GM12892 (cell line): ENCODE data around the gene XYLT1.

Experiments
- POLR2A ChIP-seq: IDR thresholded peaks from 2 replicates; pipeline ENCODE4 v1.6.1; 2011; ENCODE audit warnings: low read depth, low read length, control low read depth
- POLR2AphosphoS5 ChIP-seq: IDR thresholded peaks from 2 replicates; pipeline ENCODE4 v1.6.1; 2011; ENCODE audit warnings: low read depth, low read length, control low read depth
- TAF1 ChIP-seq: IDR thresholded peaks from 2 replicates; pipeline ENCODE4 v1.6.1; 2011; ENCODE audit warnings: low read depth, mild to moderate bottlenecking, control low read depth, low read length, borderline replicate concordance

GRCh38 chr16:17289674-17290635 is 180.8 kb downstream of the XYLT1 start:
- TF ChIP-seq POLR2AphosphoS5 (no peak), POLR2A (no peak), TAF1 (no peak)
